HL-60 (cell line): ENCODE measurements around the gene UNC13D.

Source experiments
- CTCF ChIP-seq: IDR thresholded peaks from one replicate; pipeline ENCODE4 v1.5.1; 2011; ENCODE audit warnings: low read length, control low read depth, inconsistent platforms; ENCODE audit not compliant: insufficient read depth
- GABPA ChIP-seq: IDR thresholded peaks from 2 replicates; pipeline ENCODE4 v1.6.1; 2012; ENCODE audit warnings: low read depth
- POLR2AphosphoS5 ChIP-seq: IDR thresholded peaks from 2 replicates; pipeline ENCODE4 v1.6.1; 2012; ENCODE audit warnings: low read depth
- REST ChIP-seq: IDR thresholded peaks from 2 replicates; pipeline ENCODE4 v1.6.1; 2012; ENCODE audit warnings: low read depth; ENCODE audit not compliant: insufficient replicate concordance

- TF ChIP-seq CTCF (no peak), REST (no peak), GABPA (no peak), POLR2AphosphoS5 (no peak)
Measured at GRCh38 chr17:75893305-75894048, 49.3 kb upstream of the UNC13D start.
